ENCODE results near the gene FSTL5.

- no peak for TF ChIP-seq CTCF (IDR thresholded peaks at IDR 0.05; ENCODE audit: insufficient read depth, low read length, poor library complexity, severe bottlenecking)
- TF ChIP-seq EZH2phosphoT487 (conservative IDR thresholded peaks at IDR 0.05; ENCODE audit: low read length): no peak
These were observed 607.8 kb downstream of the FSTL5 start for GRCh38 chr4:161555689-161556660.

All from SU-DHL-6 (cell line).